HCT116 (cell line): Measurements from ENCODE around the gene GLTP. TPM values are rescaled to one million over a fixed set of nuclear protein-coding genes. Genes with fewer than 3 reads are reported as not detected.

Experiments
- ATAC-seq: fragments of 200-7000 bp; cut with Tn5 transposase; 2 replicates; pipeline ENCODE4 v1.9.1; 2020; ENCODE audit warnings: mild to moderate bottlenecking, moderate library complexity
- BruUV-seq: library from RNA; stranded (reverse); fragments of 400-500 nt; replicated peaks from 2 replicates; lab custom pipeline; 2021; lab: Mats Ljungman, UMichigan
- CTCF ChIA-PET: fragments of 300-600 bp; sonication (Branson Sonifier 250); formaldehyde crosslinking; loops from one replicate; lab custom pipeline; 2021; ENCODE audit warnings: antibody characterized with exemption; lab: Charles Lee
- POLR2A ChIA-PET: fragments of 300-600, 350-600 bp; sonication (Branson Sonifier 250); formaldehyde crosslinking; loops from one replicate; lab custom pipeline; 2021; ENCODE audit warnings: antibody characterized with exemption; lab: Charles Lee
- RAD21 ChIA-PET, 2 experiments: fragments of 300-600 bp; sonication (Branson Sonifier 250); formaldehyde crosslinking; loops; one replicate each; lab custom pipeline; 2023; ENCODE audit warnings: low total read pairs in 2 of 2; ENCODE audit not compliant: uncharacterized antibody in 2 of 2, unreplicated experiment in 2 of 2, low non-redundant PET in 1 of 2; lab: Charles Lee
- DNase-seq: peaks from one replicate; pipeline ENCODE4 v3.0.0-alpha.2; 2010; ENCODE audit warnings: low read depth, low spot score
- H2AFZ ChIP-seq: fragments of 200-600 bp; shearing (Covaris generic), sonication (generic); 2 replicates; pipeline ENCODE4 v1.6.1; 2017; ENCODE audit warnings: low read depth, mixed run types, mixed read lengths, antibody characterized with exemption, low read length; ENCODE audit not compliant: poor library complexity, severe bottlenecking
- H3K27ac ChIP-seq: 2 replicates; pipeline ENCODE4 v1.5.1; 2012; ENCODE audit warnings: low read depth, low read length
- H3K27me3 ChIP-seq: fragments of 200-600 bp; sonication (generic); 2 replicates; pipeline ENCODE4 v1.6.1; 2016; ENCODE audit warnings: mixed run types, low read length, mixed read lengths; ENCODE audit not compliant: insufficient read depth
- H3K36me3 ChIP-seq, 2 experiments: fragments of 200-500 bp in 1 of 2; fragments of 200-600 bp in 1 of 2; sonication (Bioruptor generic) in 1 of 2; sonication (generic) in 1 of 2; 2 replicates each; pipeline versions ENCODE4 v1.5.1 to v1.6.1; 2014 to 2016; ENCODE audit warnings: low read length in 2 of 2, inconsistent platforms in 1 of 2, mixed read lengths in 1 of 2, mixed run types in 1 of 2; ENCODE audit not compliant: insufficient read depth in 2 of 2, control insufficient read depth in 1 of 2
- H3K4me1 ChIP-seq, 2 experiments: fragments of 200-600 bp in 1 of 2; sonication (generic) in 1 of 2; 2 replicates each; pipeline versions ENCODE4 v1.5.1 to v1.6.1; 2012 to 2017; ENCODE audit warnings: low read length in 2 of 2, inconsistent platforms in 1 of 2, mild to moderate bottlenecking in 1 of 2, mixed read lengths in 1 of 2, mixed run types in 1 of 2, moderate library complexity in 1 of 2; ENCODE audit not compliant: insufficient read depth in 2 of 2, control insufficient read depth in 1 of 2
- H3K4me2 ChIP-seq: fragments of 200-600 bp; sonication (generic); 2 replicates; pipeline ENCODE4 v1.6.1; 2017; ENCODE audit warnings: mixed run types, low read length, mixed read lengths
- H3K4me3 ChIP-seq, 2 experiments: fragments of 200-600 bp in 1 of 2; sonication (generic) in 1 of 2; replicated peaks in 1 of 2; 2 replicates each; pipeline ENCODE4 v1.5.1; 2011 to 2016; ENCODE audit warnings: low read length in 2 of 2, control low read depth in 1 of 2, low read depth in 1 of 2, mild to moderate bottlenecking in 1 of 2, mixed read lengths in 1 of 2, mixed run types in 1 of 2
- H3K79me2 ChIP-seq: fragments of 200-600 bp; sonication (generic); 2 replicates; pipeline ENCODE4 v1.6.1; 2017; ENCODE audit warnings: mild to moderate bottlenecking, mixed run types, low read length, moderate library complexity, mixed read lengths; ENCODE audit not compliant: insufficient read depth
- H3K9ac ChIP-seq: fragments of 200-600 bp; sonication (generic); 2 replicates; pipeline ENCODE4 v1.6.1; 2016; ENCODE audit warnings: low read length, mixed read lengths
- H3K9me2 ChIP-seq: fragments of 200-600 bp; sonication (generic), shearing (Covaris generic); 2 replicates; pipeline ENCODE4 v1.6.1; 2017; ENCODE audit warnings: mixed run types, mild to moderate bottlenecking, moderate library complexity; ENCODE audit not compliant: insufficient read depth
- H3K9me3 ChIP-seq, 2 experiments: fragments of 200-500 bp in 1 of 2; fragments of 200-600 bp in 1 of 2; sonication (Bioruptor generic) in 1 of 2; sonication (generic) in 1 of 2; 2 replicates each; pipeline ENCODE4 v1.6.1; 2014 to 2017; ENCODE audit warnings: low read length in 2 of 2, mixed read lengths in 2 of 2, inconsistent platforms in 1 of 2, low read depth in 1 of 2, mild to moderate bottlenecking in 1 of 2, mixed run types in 1 of 2, moderate library complexity in 1 of 2; ENCODE audit not compliant: control insufficient read depth in 1 of 2, insufficient read depth in 1 of 2
- H4K20me1 ChIP-seq: fragments of 200-600 bp; sonication (generic), shearing (Covaris generic); 2 replicates; pipeline ENCODE4 v1.6.1; 2017; ENCODE audit warnings: mixed run types, mild to moderate bottlenecking, moderate library complexity; ENCODE audit not compliant: insufficient read depth
- CBX3 ChIP-seq: IDR thresholded peaks from 2 replicates; pipeline ENCODE4 v1.6.1; 2012; ENCODE audit warnings: low read depth
- CEBPB ChIP-seq: IDR thresholded peaks from 2 replicates; pipeline ENCODE4 v1.6.1; 2012; ENCODE audit warnings: low read depth
- EGR1 ChIP-seq: IDR thresholded peaks from 2 replicates; pipeline ENCODE4 v1.6.1; 2012; ENCODE audit warnings: low read depth
- ELF1 ChIP-seq: IDR thresholded peaks from 2 replicates; pipeline ENCODE4 v1.6.1; 2012; ENCODE audit warnings: low read depth, borderline replicate concordance
- EZH2 ChIP-seq: fragments of 200-600 bp; sonication (generic); IDR thresholded peaks from 2 replicates; pipeline ENCODE4 v1.6.1; 2017; ENCODE audit warnings: antibody characterized with exemption, mixed run types
- EZH2phosphoT487 ChIP-seq: fragments of 200-600 bp; IDR thresholded peaks from 2 replicates; pipeline ENCODE4 v1.6.1; 2018; ENCODE audit warnings: antibody characterized with exemption, borderline replicate concordance
- JUND ChIP-seq: IDR thresholded peaks from 2 replicates; pipeline ENCODE4 v1.6.1; 2012
- POLR2A ChIP-seq: IDR thresholded peaks from 2 replicates; pipeline ENCODE4 v1.7.0; 2011; ENCODE audit warnings: borderline replicate concordance; ENCODE audit not compliant: insufficient read depth, insufficient read length; ENCODE audit errors: extremely low read depth
- POLR2AphosphoS5 ChIP-seq: IDR thresholded peaks from 2 replicates; pipeline ENCODE4 v1.6.1; 2011; ENCODE audit warnings: mild to moderate bottlenecking, low read depth, low read length, moderate library complexity
- RAD21 ChIP-seq: IDR thresholded peaks from 2 replicates; pipeline ENCODE4 v1.6.1; 2012; ENCODE audit warnings: low read depth, mild to moderate bottlenecking
- SIN3A ChIP-seq: IDR thresholded peaks from 2 replicates; pipeline ENCODE4 v1.6.1; 2012; ENCODE audit warnings: low read depth
- SP1 ChIP-seq: IDR thresholded peaks from 2 replicates; pipeline ENCODE4 v1.6.1; 2012; ENCODE audit warnings: low read depth
- SRF ChIP-seq: IDR thresholded peaks from 2 replicates; pipeline ENCODE4 v1.6.1; 2012; ENCODE audit warnings: low read depth
- TCF7L2 ChIP-seq: IDR thresholded peaks from 2 replicates; pipeline ENCODE4 v1.7.0; 2011; ENCODE audit warnings: borderline replicate concordance, inconsistent platforms; ENCODE audit not compliant: insufficient read depth, insufficient read length; ENCODE audit errors: extremely low read depth
- YY1 ChIP-seq: IDR thresholded peaks from 2 replicates; pipeline ENCODE4 v1.6.1; 2011; ENCODE audit warnings: low read length, low read depth, moderate library complexity, mild to moderate bottlenecking; ENCODE audit not compliant: insufficient replicate concordance; ENCODE audit errors: extremely low read depth
- ZFX ChIP-seq: fragments of 450-650 bp; IDR thresholded peaks from 2 replicates; pipeline ENCODE4 v1.6.1; 2017
- ZNF274 ChIP-seq: fragments of 200-500 bp; sonication (Bioruptor generic); IDR thresholded peaks from 2 replicates; pipeline ENCODE4 v1.6.1; 2014; ENCODE audit warnings: mild to moderate bottlenecking, low read depth, low read length, inconsistent platforms
- intact Hi-C: fragments of 100-400 bp; cut with micrococcal nuclease; formaldehyde crosslinking; loops from 2 replicates; pipeline ENCODE4 v1.10.0; 2022
- total RNA-seq: library from RNA; stranded (reverse); gene quantifications from one replicate; pipeline ENCODE4 v1.2.1, GENCODE V29; 2021; ENCODE audit not compliant: unreplicated experiment
- TF ChIP-seq, protein P1 (sequence below), 3 experiments: fragments of 200-600 bp in 1 of 3; sonication (generic) in 1 of 3; IDR thresholded peaks in 2 of 3; conservative IDR thresholded peaks in 1 of 3; 2 replicates each; pipeline ENCODE4 v1.5.1; 2012 to 2017; ENCODE audit warnings: low read depth in 2 of 3, low read length in 2 of 3, antibody characterized with exemption in 1 of 3, borderline replicate concordance in 1 of 3, control low read depth in 1 of 3, mild to moderate bottlenecking in 1 of 3, mixed read lengths in 1 of 3, mixed run types in 1 of 3, moderate library complexity in 1 of 3; ENCODE audit not compliant: insufficient read depth in 1 of 3
- TF ChIP-seq, protein P2 (sequence below): IDR thresholded peaks from 2 replicates; pipeline ENCODE4 v1.6.1; 2012
- TF ChIP-seq, protein P3 (sequence below): IDR thresholded peaks from 2 replicates; pipeline ENCODE4 v1.6.1; 2012

The GLTP gene
- total RNA-seq, 1 experiment from 2014 or later: 26.6 TPM

DNA sequence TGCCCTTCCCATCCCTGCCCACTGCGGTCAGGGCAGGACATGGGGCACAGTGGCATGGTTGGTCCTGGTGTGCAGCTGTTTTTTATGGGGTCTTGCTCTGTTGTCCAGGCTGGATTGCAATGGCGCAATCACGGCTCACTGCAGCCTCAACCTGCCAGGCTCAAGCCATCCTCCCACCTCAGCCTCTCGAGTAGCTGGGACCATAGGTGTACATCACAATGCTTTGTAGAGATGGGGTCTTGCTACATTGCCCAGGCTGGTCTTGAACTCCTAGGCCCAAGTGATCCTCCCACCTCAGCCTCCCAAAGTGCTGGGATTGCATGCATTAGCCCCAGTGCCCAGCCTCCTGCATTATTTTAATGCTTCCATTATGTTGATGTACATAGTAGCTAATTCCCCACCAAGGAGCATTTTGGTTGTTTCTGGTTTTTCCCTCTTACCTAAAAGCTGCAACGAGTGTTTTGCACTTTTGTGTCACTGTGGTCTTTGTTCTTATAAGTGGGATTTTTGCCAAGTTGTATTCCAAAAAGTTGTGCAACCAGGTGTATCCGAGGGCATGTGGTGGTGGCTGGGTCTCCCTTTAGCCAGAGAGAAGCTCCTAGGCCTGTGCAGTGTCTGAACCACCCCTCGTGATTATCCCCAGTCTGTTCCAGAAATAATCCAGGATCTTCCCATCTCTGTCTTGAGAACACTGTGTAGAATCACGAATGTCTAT lies 30.1 kb upstream of the GLTP start:
- POLR2A ChIA-PET: no interaction called here
- no TSS peak for BruUV-seq

More for the DNA sequence above, 30.1 kb upstream of the GLTP start:
- Histone ChIP-seq H3K9ac (no peak overlapping the region), H3K27me3 (no peaks in the 10 kb centered on the region), H2AFZ (no peak overlapping the region), H3K36me3 (peaks cover 15 to 27% of the 10 kb centered on the region in 2 experiments), H3K4me1 (no peaks in the 10 kb centered on the region), H3K9me2 (no peaks in the 10 kb centered on the region), H3K27ac (no peak overlapping the region), H3K9me3 (no peaks in the 10 kb centered on the region), H3K4me2 (no peak overlapping the region), H3K4me3 (no peak overlapping the region), H4K20me1 (no peaks in the 10 kb centered on the region), H3K79me2 (no peaks in the 10 kb centered on the region)
- ChIA-PET CTCF (interaction anchor here (1.2 to 2.0 kb wide), 4 partner anchors 10 to 65 kb away, joined by 3 to 10 read pairs (median 5); no protein-coding TSS in a partner anchor), RAD21 (no interaction called here)
- DNase-seq (no peak), ATAC-seq (no peak)
- intact Hi-C loops: no loop called here
- TF ChIP-seq SIN3A (no peak), YY1 (no peak), RAD21 (no peak), CEBPB (no peak), POLR2AphosphoS5 (no peak), EZH2 (no peak), EGR1 (no peak), TCF7L2 (no peak), CBX3 (no peak), ELF1 (no peak), JUND (no peak), SRF (no peak), POLR2A (no peak), EZH2phosphoT487 (no peak), ZNF274 (no peak), SP1 (no peak), ZFX (no peak)
- TF ChIP-seq, protein P1, sequence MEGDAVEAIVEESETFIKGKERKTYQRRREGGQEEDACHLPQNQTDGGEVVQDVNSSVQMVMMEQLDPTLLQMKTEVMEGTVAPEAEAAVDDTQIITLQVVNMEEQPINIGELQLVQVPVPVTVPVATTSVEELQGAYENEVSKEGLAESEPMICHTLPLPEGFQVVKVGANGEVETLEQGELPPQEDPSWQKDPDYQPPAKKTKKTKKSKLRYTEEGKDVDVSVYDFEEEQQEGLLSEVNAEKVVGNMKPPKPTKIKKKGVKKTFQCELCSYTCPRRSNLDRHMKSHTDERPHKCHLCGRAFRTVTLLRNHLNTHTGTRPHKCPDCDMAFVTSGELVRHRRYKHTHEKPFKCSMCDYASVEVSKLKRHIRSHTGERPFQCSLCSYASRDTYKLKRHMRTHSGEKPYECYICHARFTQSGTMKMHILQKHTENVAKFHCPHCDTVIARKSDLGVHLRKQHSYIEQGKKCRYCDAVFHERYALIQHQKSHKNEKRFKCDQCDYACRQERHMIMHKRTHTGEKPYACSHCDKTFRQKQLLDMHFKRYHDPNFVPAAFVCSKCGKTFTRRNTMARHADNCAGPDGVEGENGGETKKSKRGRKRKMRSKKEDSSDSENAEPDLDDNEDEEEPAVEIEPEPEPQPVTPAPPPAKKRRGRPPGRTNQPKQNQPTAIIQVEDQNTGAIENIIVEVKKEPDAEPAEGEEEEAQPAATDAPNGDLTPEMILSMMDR (IDR thresholded peaks at IDR 0.05 in 2 of 3, conservative IDR thresholded peaks at IDR 0.05 in 1 of 3; ENCODE audit: borderline replicate concordance in 1 of 3, insufficient read depth in 1 of 3, low read depth in 2 of 3, low read length in 2 of 3): no peak
- TF ChIP-seq, protein P2, sequence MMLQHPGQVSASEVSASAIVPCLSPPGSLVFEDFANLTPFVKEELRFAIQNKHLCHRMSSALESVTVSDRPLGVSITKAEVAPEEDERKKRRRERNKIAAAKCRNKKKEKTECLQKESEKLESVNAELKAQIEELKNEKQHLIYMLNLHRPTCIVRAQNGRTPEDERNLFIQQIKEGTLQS: no peak
- TF ChIP-seq, protein P3, sequence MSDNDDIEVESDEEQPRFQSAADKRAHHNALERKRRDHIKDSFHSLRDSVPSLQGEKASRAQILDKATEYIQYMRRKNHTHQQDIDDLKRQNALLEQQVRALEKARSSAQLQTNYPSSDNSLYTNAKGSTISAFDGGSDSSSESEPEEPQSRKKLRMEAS: no peak
